Ishikawa (cell line): ENCODE measurements around the gene DNASE1L3.

Source experiments
- CEBPB ChIP-seq: IDR thresholded peaks from 2 replicates; pipeline ENCODE4 v1.6.1; 2012
- CREB1 ChIP-seq: IDR thresholded peaks from 2 replicates; pipeline ENCODE4 v1.6.1; 2012; ENCODE audit warnings: low read depth
- EGR1 ChIP-seq: IDR thresholded peaks from 2 replicates; pipeline ENCODE4 v1.6.1; 2012
- EP300 ChIP-seq: IDR thresholded peaks from 2 replicates; pipeline ENCODE4 v1.6.1; 2012; ENCODE audit warnings: borderline replicate concordance
- FOXM1 ChIP-seq: IDR thresholded peaks from 2 replicates; pipeline ENCODE4 v1.6.1; 2012; ENCODE audit warnings: low read depth, borderline replicate concordance
- NFIC ChIP-seq: IDR thresholded peaks from 2 replicates; pipeline ENCODE4 v1.6.1; 2012
- RAD21 ChIP-seq: IDR thresholded peaks from 2 replicates; pipeline ENCODE4 v1.6.1; 2012; ENCODE audit warnings: low read depth
- REST ChIP-seq: IDR thresholded peaks from 2 replicates; pipeline ENCODE4 v1.6.1; 2012; ENCODE audit warnings: low read depth, mild to moderate bottlenecking
- TAF1 ChIP-seq: IDR thresholded peaks from 2 replicates; pipeline ENCODE4 v1.6.1; 2012; ENCODE audit warnings: low read depth, mild to moderate bottlenecking
- TCF12 ChIP-seq: IDR thresholded peaks from 2 replicates; pipeline ENCODE4 v1.6.1; 2012; ENCODE audit warnings: low read depth
- TEAD4 ChIP-seq: IDR thresholded peaks from 2 replicates; pipeline ENCODE4 v1.6.1; 2012
- YY1 ChIP-seq: IDR thresholded peaks from 2 replicates; pipeline ENCODE4 v1.6.1; 2012; ENCODE audit warnings: low read depth
- ZBTB7A ChIP-seq: IDR thresholded peaks from 2 replicates; pipeline ENCODE4 v1.6.1; 2012; ENCODE audit warnings: low read depth
- TF ChIP-seq, protein P1 (sequence below): IDR thresholded peaks from 2 replicates; pipeline ENCODE4 v1.6.1; 2012
- TF ChIP-seq, protein P2 (sequence below): IDR thresholded peaks from 2 replicates; pipeline ENCODE4 v1.6.1; 2012

Gene DNASE1L3

GRCh38 chr3:58158442-58159153 lies 52.2 kb downstream of the DNASE1L3 start:
- TF ChIP-seq, protein P1, sequence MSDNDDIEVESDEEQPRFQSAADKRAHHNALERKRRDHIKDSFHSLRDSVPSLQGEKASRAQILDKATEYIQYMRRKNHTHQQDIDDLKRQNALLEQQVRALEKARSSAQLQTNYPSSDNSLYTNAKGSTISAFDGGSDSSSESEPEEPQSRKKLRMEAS: no peak
- TF ChIP-seq CREB1 (no peak), ZBTB7A (no peak), EGR1 (no peak)

GRCh38 chr3:58157700-58158099 lies 53.1 kb downstream of the DNASE1L3 start:
- no peak for TF ChIP-seq NFIC
- no peak for TF ChIP-seq TAF1
- TF ChIP-seq, protein P1: no peak

DNA sequence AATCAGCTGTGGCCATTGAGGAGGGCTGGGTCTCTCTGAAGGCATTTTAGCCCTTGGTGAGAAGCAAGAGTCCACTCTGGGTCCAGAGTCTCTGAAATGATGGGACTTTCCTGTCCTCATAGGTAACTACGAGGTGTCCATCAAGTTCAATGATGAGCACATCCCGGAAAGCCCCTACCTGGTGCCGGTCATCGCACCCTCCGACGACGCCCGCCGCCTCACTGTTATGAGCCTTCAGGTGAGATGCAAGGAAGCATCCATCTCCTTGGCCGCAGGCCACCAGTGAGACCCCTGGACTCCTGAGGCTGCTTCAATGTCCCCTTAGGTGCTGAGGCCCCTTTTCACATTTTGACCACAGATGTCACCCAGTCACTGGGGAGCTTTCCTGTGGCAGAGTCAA lies 54.9 kb downstream of the DNASE1L3 start:
- TF ChIP-seq CREB1 (no peak), TCF12 (no peak), YY1 (no peak), FOXM1 (no peak), REST (no peak), EGR1 (no peak), TEAD4 (no peak), TAF1 (no peak), ZBTB7A (no peak), EP300 (no peak), NFIC (no peak), RAD21 (no peak), CEBPB (no peak)
- TF ChIP-seq, protein P2, sequence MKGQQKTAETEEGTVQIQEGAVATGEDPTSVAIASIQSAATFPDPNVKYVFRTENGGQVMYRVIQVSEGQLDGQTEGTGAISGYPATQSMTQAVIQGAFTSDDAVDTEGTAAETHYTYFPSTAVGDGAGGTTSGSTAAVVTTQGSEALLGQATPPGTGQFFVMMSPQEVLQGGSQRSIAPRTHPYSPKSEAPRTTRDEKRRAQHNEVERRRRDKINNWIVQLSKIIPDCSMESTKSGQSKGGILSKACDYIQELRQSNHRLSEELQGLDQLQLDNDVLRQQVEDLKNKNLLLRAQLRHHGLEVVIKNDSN: no peak
- TF ChIP-seq, protein P1: no peak

- TF ChIP-seq NFIC (no peak), RAD21 (no peak), TEAD4 (no peak), TCF12 (no peak), CREB1 (no peak), TAF1 (no peak)
- TF ChIP-seq, protein P1: no peak
Observed at GRCh38 chr3:58154626-58155449, 55.9 kb downstream of the DNASE1L3 start.

DNA sequence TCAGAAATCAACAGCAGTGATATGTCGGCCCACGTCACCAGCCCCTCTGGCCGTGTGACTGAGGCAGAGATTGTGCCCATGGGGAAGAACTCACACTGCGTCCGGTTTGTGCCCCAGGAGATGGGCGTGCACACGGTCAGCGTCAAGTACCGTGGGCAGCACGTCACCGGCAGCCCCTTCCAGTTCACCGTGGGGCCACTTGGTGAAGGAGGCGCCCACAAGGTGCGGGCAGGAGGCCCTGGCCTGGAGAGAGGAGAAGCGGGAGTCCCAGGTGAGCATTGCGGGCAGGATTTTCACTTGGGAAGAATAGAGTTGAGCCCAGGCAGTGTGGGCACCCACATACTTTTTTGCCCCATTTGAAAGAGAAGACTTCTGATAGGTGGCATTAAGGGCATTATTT lies 57.4 kb downstream of the DNASE1L3 start:
- TF ChIP-seq NFIC (no peak), TEAD4 (no peak), TAF1 (no peak), TCF12 (no peak), REST (no peak), YY1 (no peak), RAD21 (no peak), ZBTB7A (no peak), EGR1 (no peak), EP300 (no peak)
- TF ChIP-seq, protein P1: no peak
